Esophagus muscularis mucosa (tissue), 4 donors: Measurements from ENCODE around the gene MYRIP. TPM values are rescaled to one million over a fixed set of nuclear protein-coding genes. Genes with fewer than 3 reads are reported as not detected.
"Not testable (repeated sequence)": the region's sequence is repeated elsewhere in the genome, so short reads cannot be mapped to it uniquely, and the experiment has no call there.

Experiments
- DNase-seq: peaks from one replicate; pipeline ENCODE4 v3.0.0-alpha.2; 2017; ENCODE audit errors: extremely low spot score
- H3K27ac ChIP-seq, 4 donors: fragments of 200-600 bp; sonication (generic); replicated peaks in 1 of 4; 1 replicate in 3 of 4; 2 replicates in 1 of 4; pipeline ENCODE4 v1.5.1; 2016 to 2019; ENCODE audit warnings: mild to moderate bottlenecking in 1 of 4
- H3K27me3 ChIP-seq, 4 donors: fragments of 200-600 bp; sonication (generic); one replicate each; pipeline versions ENCODE4 v1.5.1 to v1.6.0; 2016 to 2019
- H3K36me3 ChIP-seq, 4 donors: fragments of 200-600 bp; sonication (generic); one replicate each; pipeline ENCODE4 v1.5.1; 2016 to 2019
- H3K4me1 ChIP-seq, 4 donors: fragments of 200-600 bp; sonication (generic); one replicate each; pipeline ENCODE4 v1.5.1; 2016 to 2019
- H3K4me3 ChIP-seq, 4 donors: fragments of 200-600 bp; sonication (generic); 1 replicate in 2 of 4; 2 replicates in 2 of 4; pipeline ENCODE4 v1.5.1; 2016 to 2019; ENCODE audit warnings: mild to moderate bottlenecking in 4 of 4, moderate library complexity in 1 of 4
- H3K9me3 ChIP-seq, 4 donors: fragments of 200-600 bp; sonication (generic); 1 replicate in 3 of 4; 2 replicates in 1 of 4; pipeline ENCODE4 v1.5.1; 2016 to 2019
- EP300 ChIP-seq: sonication (generic); formaldehyde crosslinking; IDR thresholded peaks from one replicate; pipeline ENCODE4 v1.6.1; 2017; ENCODE audit warnings: antibody characterized with exemption
- POLR2A ChIP-seq: fragments of 450-650 bp; IDR thresholded peaks from one replicate; pipeline ENCODE4 v1.6.1; 2017; ENCODE audit warnings: antibody characterized with exemption, moderate library complexity, mild to moderate bottlenecking, low read depth
- POLR2AphosphoS5 ChIP-seq, 2 donors: sonication (generic); formaldehyde crosslinking; IDR thresholded peaks; one replicate each; pipeline ENCODE4 v1.6.1; 2017; ENCODE audit warnings: antibody characterized with exemption in 2 of 2
- WGBS: methylation state at CpG from one replicate; pipeline ENCODE4 v1.1.5; 2018; 5-methylcytosine and 5-hydroxymethylcytosine counted together
- intact Hi-C: fragments of 100-400 bp; cut with DNase I; formaldehyde crosslinking; loops from one replicate; pipeline ENCODE4 v1.15.1; 2023
- total RNA-seq, 4 donors: library from RNA; depleted of rRNA; stranded (reverse); fragments of >200 nt; gene quantifications; one replicate each; pipeline versions ENCODE4 v1.1.0 to v1.2.1, GENCODE V29; 2016
- TF ChIP-seq, protein P1 (sequence below), 3 experiments: fragments of 200-600 bp in 2 of 3; fragments of 450-650 bp in 1 of 3; sonication (generic) in 2 of 3; IDR thresholded peaks; one replicate each; pipeline ENCODE4 v1.5.1; 2017 to 2019; ENCODE audit warnings: antibody characterized with exemption in 3 of 3, mild to moderate bottlenecking in 2 of 3, moderate library complexity in 1 of 3

The MYRIP gene
- total RNA-seq, 4 donors from 2014 or later: 3.3 to 7.2 (median 5.8) TPM

DNA sequence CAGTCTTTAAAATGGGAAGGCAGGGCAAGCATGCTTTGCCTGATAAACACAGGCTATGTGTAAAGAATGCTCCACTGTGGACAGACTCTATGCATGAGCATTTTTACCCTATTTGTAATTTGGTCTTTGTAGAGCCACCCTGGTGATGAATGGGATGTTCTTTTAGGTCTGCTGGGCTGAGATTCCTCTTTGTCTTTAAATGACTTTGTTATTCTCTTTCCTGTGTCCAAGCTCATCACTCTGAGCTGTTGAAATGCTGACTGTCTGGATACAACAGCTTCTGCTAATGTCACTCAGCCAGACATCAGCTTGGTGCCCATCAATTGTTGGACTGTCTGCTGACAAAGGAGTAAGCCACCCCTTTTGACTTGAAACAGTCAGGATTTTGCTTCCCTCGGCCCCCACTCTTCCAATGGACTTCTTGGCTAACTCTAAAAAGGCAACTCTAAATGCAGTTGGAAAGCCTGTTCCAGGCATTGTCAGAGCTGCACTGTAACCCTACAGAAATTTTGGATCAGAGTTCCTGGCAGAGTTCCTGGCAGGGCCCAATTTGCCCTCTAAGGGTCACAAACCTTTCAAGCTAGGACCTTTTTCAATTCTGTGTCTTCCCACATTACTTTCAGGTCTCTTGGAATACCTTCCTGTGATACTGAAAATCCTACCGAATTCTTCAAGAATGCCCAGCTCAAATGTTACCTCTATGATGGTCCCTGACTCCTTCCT lies 459.6 kb downstream of the MYRIP start:
- intact Hi-C loops: no loop called here
- DNase-seq: no peak
- Histone ChIP-seq H3K4me1 (peaks cover 0 to 6% (median 0%) of the 10 kb centered on the region in 4 donors), H3K27ac (no peak overlapping the region), H3K27me3 (no peaks in the 10 kb centered on the region), H3K36me3 (no peaks in the 10 kb centered on the region), H3K9me3 (no peaks in the 10 kb centered on the region), H3K4me3 (no peak overlapping the region)
- 85% methylated on average over 2 of the region's 2 CpGs for WGBS
- TF ChIP-seq EP300: no peak
- TF ChIP-seq POLR2A: no peak
- TF ChIP-seq, protein P1, sequence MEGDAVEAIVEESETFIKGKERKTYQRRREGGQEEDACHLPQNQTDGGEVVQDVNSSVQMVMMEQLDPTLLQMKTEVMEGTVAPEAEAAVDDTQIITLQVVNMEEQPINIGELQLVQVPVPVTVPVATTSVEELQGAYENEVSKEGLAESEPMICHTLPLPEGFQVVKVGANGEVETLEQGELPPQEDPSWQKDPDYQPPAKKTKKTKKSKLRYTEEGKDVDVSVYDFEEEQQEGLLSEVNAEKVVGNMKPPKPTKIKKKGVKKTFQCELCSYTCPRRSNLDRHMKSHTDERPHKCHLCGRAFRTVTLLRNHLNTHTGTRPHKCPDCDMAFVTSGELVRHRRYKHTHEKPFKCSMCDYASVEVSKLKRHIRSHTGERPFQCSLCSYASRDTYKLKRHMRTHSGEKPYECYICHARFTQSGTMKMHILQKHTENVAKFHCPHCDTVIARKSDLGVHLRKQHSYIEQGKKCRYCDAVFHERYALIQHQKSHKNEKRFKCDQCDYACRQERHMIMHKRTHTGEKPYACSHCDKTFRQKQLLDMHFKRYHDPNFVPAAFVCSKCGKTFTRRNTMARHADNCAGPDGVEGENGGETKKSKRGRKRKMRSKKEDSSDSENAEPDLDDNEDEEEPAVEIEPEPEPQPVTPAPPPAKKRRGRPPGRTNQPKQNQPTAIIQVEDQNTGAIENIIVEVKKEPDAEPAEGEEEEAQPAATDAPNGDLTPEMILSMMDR (IDR thresholded peaks at IDR 0.05): no peak
- TF ChIP-seq POLR2AphosphoS5 (IDR thresholded peaks at IDR 0.05): no peak

DNA sequence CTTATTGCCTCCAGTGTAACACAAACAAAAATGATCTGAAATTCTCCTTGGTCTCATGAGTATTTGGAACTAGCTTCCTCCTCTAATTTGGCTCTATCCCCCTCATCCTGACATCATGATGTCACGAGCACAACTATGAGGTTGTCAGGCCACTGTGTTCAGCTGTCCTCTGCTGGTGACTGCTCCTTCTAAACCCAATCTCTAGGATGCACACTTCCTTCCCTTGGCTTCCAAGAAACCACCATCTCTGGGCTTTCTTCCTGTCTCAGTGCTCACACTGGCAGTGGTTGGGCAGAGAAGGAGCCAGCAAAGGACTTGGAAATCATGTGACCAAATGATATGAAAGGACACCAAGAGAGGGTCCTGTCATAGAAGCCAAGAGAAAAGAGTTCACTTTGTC lies 469.4 kb downstream of the MYRIP start:
- TF ChIP-seq POLR2A (no peak), EP300 (no peak), POLR2AphosphoS5 (IDR thresholded peaks at IDR 0.05) (no peak)
- TF ChIP-seq, protein P1 (IDR thresholded peaks at IDR 0.05): no peak
- Histone ChIP-seq H3K4me1 (no peaks in the 10 kb centered on the region), H3K4me3 (no peak overlapping the region), H3K27me3 (no peaks in the 10 kb centered on the region), H3K27ac (no peak overlapping the region), H3K9me3 (peaks cover 0 to 8% (median 0%) of the 10 kb centered on the region in 4 donors), H3K36me3 (no peaks in the 10 kb centered on the region)
- 0% methylated on average over 1 of the region's 1 CpG for WGBS
- intact Hi-C loops: no loop called here
- DNase-seq: no peak

DNA sequence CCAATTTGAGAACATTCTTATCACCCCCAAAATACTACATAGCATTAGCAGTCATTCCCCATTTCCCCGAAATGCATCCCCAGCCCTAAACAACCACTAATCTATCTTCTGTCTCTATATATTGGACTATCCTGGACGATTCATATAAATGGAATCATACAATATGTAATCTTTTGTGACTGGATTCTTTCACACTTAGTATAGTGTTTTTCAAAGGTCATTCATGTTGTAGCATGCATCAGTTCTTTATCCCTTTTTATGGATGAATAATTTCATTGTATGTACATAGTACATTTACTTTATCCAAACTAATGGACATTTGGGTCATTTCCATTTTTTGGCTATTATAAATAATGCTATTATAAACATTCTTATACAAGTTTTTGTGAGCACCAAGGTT lies 472.6 kb downstream of the MYRIP start:
- 69% methylated on average over 2 of the region's 2 CpGs for WGBS

GRCh38 chr3:40283057-40283456 lies 473.6 kb downstream of the MYRIP start:
- H3K9me3 ChIP-seq, H3K27ac ChIP-seq, H3K27me3 ChIP-seq, H3K4me3 ChIP-seq, intact Hi-C loops, DNase-seq, H3K4me1 ChIP-seq, H3K36me3 ChIP-seq: not testable (repeated sequence)
- WGBS: 96% methylated on average over 5 of the region's 5 CpGs

More for the DNA sequence above, 472.6 kb downstream of the MYRIP start:
- peaks cover 0 to 8% (median 0%) of the 10 kb centered on the region in 4 donors for H3K9me3 ChIP-seq
- no peak overlapping the region for H3K27ac ChIP-seq
- intact Hi-C loops: no loop called here
- H3K4me3 ChIP-seq: no peak overlapping the region
- DNase-seq: no peak
- TF ChIP-seq POLR2AphosphoS5 (IDR thresholded peaks at IDR 0.05) (no peak), POLR2A (no peak), EP300 (no peak)
- TF ChIP-seq, protein P1 (IDR thresholded peaks at IDR 0.05): no peak
- H3K4me1 ChIP-seq: no peaks in the 10 kb centered on the region
- no peaks in the 10 kb centered on the region for H3K36me3 ChIP-seq
- H3K27me3 ChIP-seq: no peaks in the 10 kb centered on the region

DNA sequence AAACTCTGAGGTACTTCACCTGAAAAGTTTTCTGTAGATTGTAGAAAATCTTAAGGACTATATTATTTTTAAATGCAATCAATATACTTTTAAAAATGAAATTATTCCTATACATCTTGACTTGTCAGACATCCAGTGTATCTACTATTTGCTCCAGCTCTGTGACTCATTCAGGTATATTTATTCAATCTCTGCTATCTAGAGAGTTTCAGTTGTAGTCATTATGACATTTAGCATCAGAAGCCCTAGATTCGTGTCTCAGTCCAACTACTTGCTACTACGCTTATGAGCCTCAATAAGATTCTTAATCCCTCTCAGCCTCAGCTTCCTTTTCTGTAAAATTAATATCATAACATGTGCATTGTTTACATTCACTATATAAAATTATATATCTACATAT lies 477.8 kb downstream of the MYRIP start:
- H3K36me3 ChIP-seq: peaks cover 0 to 14% (median 5%) of the 10 kb centered on the region in 4 donors
- no peaks in the 10 kb centered on the region for H3K4me1 ChIP-seq
- no peak overlapping the region for H3K27ac ChIP-seq
- 90% methylated on average over 2 of the region's 2 CpGs for WGBS
- TF ChIP-seq POLR2AphosphoS5 (IDR thresholded peaks at IDR 0.05) (no peak), EP300 (no peak), POLR2A (no peak)
- TF ChIP-seq, protein P1 (IDR thresholded peaks at IDR 0.05): no peak
- no peaks in the 10 kb centered on the region for H3K27me3 ChIP-seq
- H3K9me3 ChIP-seq: peaks cover 0 to 8% (median 0%) of the 10 kb centered on the region in 4 donors
- H3K4me3 ChIP-seq: no peak overlapping the region
- no peak for DNase-seq
- intact Hi-C loops: no loop called here
